Measurements from ENCODE around the gene SLIT1.

SLIT1 gene

GRCh38 chr10:97004591-97004990 lies 181.2 kb downstream of the SLIT1 start:
- no peak overlapping the region for H3K27ac Mint-ChIP-seq
- no peak for ATAC-seq (replicated peaks)
- no peak overlapping the region for H3K4me3 Mint-ChIP-seq
- peaks cover 11% of the 10 kb centered on the region for H3K36me3 Mint-ChIP-seq (ENCODE audit: insufficient read depth)
- DNase-seq: no peak
- H3K4me1 Mint-ChIP-seq (ENCODE audit: low read depth in 2 of 2): no peaks in the 10 kb centered on the region
- peaks cover 0 to 11% of the 10 kb centered on the region in 2 donors for H3K27me3 Mint-ChIP-seq
- H3K9me3 Mint-ChIP-seq: peaks cover 2 to 17% of the 10 kb centered on the region in 2 donors

- Mint-ChIP-seq H3K4me3 (no peak overlapping the region), H3K4me1 (ENCODE audit: low read depth in 2 of 2) (no peaks in the 10 kb centered on the region), H3K27ac (no peak overlapping the region), H3K9me3 (peaks cover 2 to 17% of the 10 kb centered on the region in 2 donors), H3K27me3 (peaks cover 0 to 11% of the 10 kb centered on the region in 2 donors), H3K36me3 (ENCODE audit: insufficient read depth) (peaks cover 12% of the 10 kb centered on the region)
- ATAC-seq (replicated peaks) (no peak), DNase-seq (no peak)
Measured at GRCh38 chr10:97003804-97004201, 182.0 kb downstream of the SLIT1 start.

GRCh38 chr10:97003151-97003803 lies 182.5 kb downstream of the SLIT1 start:
- ATAC-seq (replicated peaks): no peak
- Mint-ChIP-seq H3K27ac (no peak overlapping the region), H3K4me1 (ENCODE audit: low read depth in 2 of 2) (no peaks in the 10 kb centered on the region), H3K4me3 (no peak overlapping the region), H3K27me3 (peaks cover 0 to 11% of the 10 kb centered on the region in 2 donors), H3K9me3 (peaks cover 2 to 17% of the 10 kb centered on the region in 2 donors), H3K36me3 (ENCODE audit: insufficient read depth) (peaks cover 12% of the 10 kb centered on the region)
- no peak for DNase-seq

- Mint-ChIP-seq H3K9me3 (peaks cover 2 to 13% of the 10 kb centered on the region in 2 donors), H3K27ac (no peak overlapping the region), H3K4me1 (ENCODE audit: low read depth in 2 of 2) (no peaks in the 10 kb centered on the region), H3K4me3 (no peak overlapping the region), H3K36me3 (ENCODE audit: insufficient read depth) (peaks cover 12% of the 10 kb centered on the region), H3K27me3 (peaks cover 0 to 11% of the 10 kb centered on the region in 2 donors)
- DNase-seq: no peak
- no peak for ATAC-seq (replicated peaks)
Measured at GRCh38 chr10:97002670-97003069, 183.1 kb downstream of the SLIT1 start.

- ATAC-seq (replicated peaks) (no peak), DNase-seq (no peak)
- Mint-ChIP-seq H3K4me3 (no peak overlapping the region), H3K36me3 (ENCODE audit: insufficient read depth) (peaks cover 12% of the 10 kb centered on the region), H3K9me3 (peaks cover 1 to 2% of the 10 kb centered on the region in 2 donors), H3K27ac (no peak overlapping the region), H3K4me1 (ENCODE audit: low read depth in 2 of 2) (no peaks in the 10 kb centered on the region), H3K27me3 (peaks cover 0 to 11% of the 10 kb centered on the region in 2 donors)
Measured at GRCh38 chr10:97001183-97001991, 184.4 kb downstream of the SLIT1 start.

- H3K4me3 Mint-ChIP-seq: no peak overlapping the region
- H3K27ac Mint-ChIP-seq: no peak overlapping the region
- peaks cover 12% of the 10 kb centered on the region for H3K36me3 Mint-ChIP-seq (ENCODE audit: insufficient read depth)
- ATAC-seq (replicated peaks) (no peak), DNase-seq (no peak)
- H3K9me3 Mint-ChIP-seq: peaks cover 0 to 2% of the 10 kb centered on the region in 2 donors
- H3K27me3 Mint-ChIP-seq: peaks cover 0 to 11% of the 10 kb centered on the region in 2 donors
- H3K4me1 Mint-ChIP-seq (ENCODE audit: low read depth in 2 of 2): no peaks in the 10 kb centered on the region
Measured at GRCh38 chr10:97000487-97001182, 185.1 kb downstream of the SLIT1 start.

GRCh38 chr10:96999987-97000386 lies 185.8 kb downstream of the SLIT1 start:
- DNase-seq: no peak
- Mint-ChIP-seq H3K36me3 (ENCODE audit: insufficient read depth) (peaks cover 12% of the 10 kb centered on the region), H3K27ac (no peak overlapping the region), H3K4me1 (ENCODE audit: low read depth in 2 of 2) (no peaks in the 10 kb centered on the region), H3K27me3 (peaks cover 0 to 11% of the 10 kb centered on the region in 2 donors), H3K4me3 (no peak overlapping the region), H3K9me3 (no peaks in the 10 kb centered on the region)
- ATAC-seq (replicated peaks): no peak

- Mint-ChIP-seq H3K36me3 (ENCODE audit: insufficient read depth) (peaks cover 12% of the 10 kb centered on the region), H3K4me3 (no peak overlapping the region), H3K27me3 (peaks cover 0 to 11% of the 10 kb centered on the region in 2 donors), H3K27ac (peak overlapping the region in 1 of 2 donors; percentile 46), H3K9me3 (no peaks in the 10 kb centered on the region), H3K4me1 (ENCODE audit: low read depth in 2 of 2) (no peaks in the 10 kb centered on the region)
- DNase-seq (no peak), ATAC-seq (replicated peaks) (no peak)
Measured at GRCh38 chr10:96999337-96999736, 186.4 kb downstream of the SLIT1 start.

GRCh38 chr10:96998329-96998888 lies 187.3 kb downstream of the SLIT1 start:
- Mint-ChIP-seq H3K4me3 (no peak overlapping the region), H3K9me3 (no peaks in the 10 kb centered on the region), H3K4me1 (ENCODE audit: low read depth in 2 of 2) (no peaks in the 10 kb centered on the region), H3K27ac (no peak overlapping the region), H3K36me3 (ENCODE audit: insufficient read depth) (peaks cover 12% of the 10 kb centered on the region), H3K27me3 (peaks cover 0 to 4% of the 10 kb centered on the region in 2 donors)
- ATAC-seq (replicated peaks) (no peak), DNase-seq (no peak)

- no peaks in the 10 kb centered on the region for H3K4me1 Mint-ChIP-seq (ENCODE audit: low read depth in 2 of 2)
- no peaks in the 10 kb centered on the region for H3K27me3 Mint-ChIP-seq
- peaks cover 9% of the 10 kb centered on the region for H3K36me3 Mint-ChIP-seq (ENCODE audit: insufficient read depth)
- no peaks in the 10 kb centered on the region for H3K9me3 Mint-ChIP-seq
- DNase-seq (no peak), ATAC-seq (replicated peaks) (no peak)
- no peak overlapping the region for H3K4me3 Mint-ChIP-seq
- H3K27ac Mint-ChIP-seq: peak overlapping the region in 1 of 2 donors; percentile 38
Measured at GRCh38 chr10:96996275-96996965, 189.3 kb downstream of the SLIT1 start.

GRCh38 chr10:96995851-96996250 lies 189.9 kb downstream of the SLIT1 start:
- DNase-seq: no peak
- H3K4me1 Mint-ChIP-seq (ENCODE audit: low read depth in 2 of 2): no peaks in the 10 kb centered on the region
- no peaks in the 10 kb centered on the region for H3K9me3 Mint-ChIP-seq
- peaks cover 8% of the 10 kb centered on the region for H3K36me3 Mint-ChIP-seq (ENCODE audit: insufficient read depth)
- ATAC-seq (replicated peaks): no peak
- no peaks in the 10 kb centered on the region for H3K27me3 Mint-ChIP-seq
- no peak overlapping the region for H3K4me3 Mint-ChIP-seq
- H3K27ac Mint-ChIP-seq: no peak overlapping the region

- no peak overlapping the region for H3K27ac Mint-ChIP-seq
- no peaks in the 10 kb centered on the region for H3K27me3 Mint-ChIP-seq
- H3K36me3 Mint-ChIP-seq (ENCODE audit: insufficient read depth): peaks cover 6% of the 10 kb centered on the region
- no peak overlapping the region for H3K4me3 Mint-ChIP-seq
- H3K4me1 Mint-ChIP-seq (ENCODE audit: low read depth in 2 of 2): no peaks in the 10 kb centered on the region
- no peaks in the 10 kb centered on the region for H3K9me3 Mint-ChIP-seq
- DNase-seq (no peak), ATAC-seq (replicated peaks) (no peak)
Measured at GRCh38 chr10:96992721-96993120, 193.0 kb downstream of the SLIT1 start.

- no peaks in the 10 kb centered on the region for H3K27me3 Mint-ChIP-seq
- no peaks in the 10 kb centered on the region for H3K4me1 Mint-ChIP-seq (ENCODE audit: low read depth in 2 of 2)
- no peak for DNase-seq
- H3K9me3 Mint-ChIP-seq: no peaks in the 10 kb centered on the region
- H3K36me3 Mint-ChIP-seq (ENCODE audit: insufficient read depth): peaks cover 6% of the 10 kb centered on the region
- ATAC-seq (replicated peaks): no peak
- H3K27ac Mint-ChIP-seq: no peak overlapping the region
- no peak overlapping the region for H3K4me3 Mint-ChIP-seq
Measured at GRCh38 chr10:96991313-96991841, 194.4 kb downstream of the SLIT1 start.

Measured in effector memory CD8-positive, alpha-beta T cell (primary cell).